DND-41 (cell line): ENCODE results near the gene BAIAP2.

Experiments used
- ATAC-seq: fragments of 200-7000 bp; cut with Tn5 transposase; 3 replicates; pipeline ENCODE4 v1.9.1; 2021; ENCODE audit warnings: low read depth; ENCODE audit not compliant: insufficient read depth
- DNase-seq: peaks from one replicate; pipeline ENCODE4 v3.0.0-alpha.2; 2020
- H2AFZ ChIP-seq: 2 replicates; pipeline ENCODE4 v1.6.0; 2012; ENCODE audit warnings: low read depth, low read length
- H3K27ac ChIP-seq: 2 replicates; pipeline ENCODE4 v1.5.1; 2012; ENCODE audit warnings: low read length, inconsistent platforms
- H3K27me3 ChIP-seq: fragments of 200-600 bp; sonication (generic); 2 replicates; pipeline ENCODE4 v1.6.0; 2012; ENCODE audit warnings: low read length, mild to moderate bottlenecking, inconsistent platforms; ENCODE audit not compliant: insufficient read depth, poor library complexity
- H3K36me3 ChIP-seq: 2 replicates; pipeline ENCODE4 v1.5.1; 2012; ENCODE audit warnings: low read length, inconsistent platforms; ENCODE audit not compliant: insufficient read depth
- H3K4me1 ChIP-seq: 2 replicates; pipeline ENCODE4 v1.5.1; 2012; ENCODE audit warnings: mild to moderate bottlenecking, low read length; ENCODE audit not compliant: insufficient read depth
- H3K4me2 ChIP-seq: 2 replicates; pipeline ENCODE4 v1.6.0; 2012; ENCODE audit warnings: mild to moderate bottlenecking, moderate library complexity, low read length, inconsistent platforms; ENCODE audit not compliant: insufficient read depth
- H3K4me3 ChIP-seq, 2 experiments: fragments of 200-600 bp in 1 of 2; shearing (Covaris generic) in 1 of 2; 2 replicates each; pipeline ENCODE4 v1.5.1; 2012 to 2016; ENCODE audit warnings: inconsistent platforms in 2 of 2, low read length in 2 of 2, mild to moderate bottlenecking in 2 of 2, low read depth in 1 of 2, moderate library complexity in 1 of 2
- H3K79me2 ChIP-seq: 2 replicates; pipeline ENCODE4 v1.6.0; 2012; ENCODE audit warnings: low read length, inconsistent platforms; ENCODE audit not compliant: insufficient read depth
- H3K9ac ChIP-seq: 2 replicates; pipeline ENCODE4 v1.6.0; 2012; ENCODE audit warnings: low read depth, mild to moderate bottlenecking, inconsistent platforms, low read length, moderate library complexity
- H3K9me3 ChIP-seq: 2 replicates; pipeline ENCODE4 v1.5.1; 2012; ENCODE audit warnings: low read length, moderate library complexity, mild to moderate bottlenecking, inconsistent platforms; ENCODE audit not compliant: insufficient read depth, severe bottlenecking
- H4K20me1 ChIP-seq: 2 replicates; pipeline ENCODE4 v1.6.0; 2012; ENCODE audit warnings: low read length; ENCODE audit not compliant: insufficient read depth
- EZH2 ChIP-seq: IDR thresholded peaks from 3 replicates; pipeline ENCODE4 v1.6.1; 2012; ENCODE audit warnings: borderline replicate concordance, low read depth, mild to moderate bottlenecking, moderate library complexity, low read length, inconsistent platforms; ENCODE audit not compliant: severe bottlenecking
- TF ChIP-seq, protein P1 (sequence below): IDR thresholded peaks from 2 replicates; pipeline ENCODE4 v1.5.1; 2012; ENCODE audit warnings: borderline replicate concordance, low read length, moderate library complexity, mild to moderate bottlenecking; ENCODE audit not compliant: poor library complexity, severe bottlenecking; ENCODE audit errors: extremely low read depth

The BAIAP2 gene

DNA sequence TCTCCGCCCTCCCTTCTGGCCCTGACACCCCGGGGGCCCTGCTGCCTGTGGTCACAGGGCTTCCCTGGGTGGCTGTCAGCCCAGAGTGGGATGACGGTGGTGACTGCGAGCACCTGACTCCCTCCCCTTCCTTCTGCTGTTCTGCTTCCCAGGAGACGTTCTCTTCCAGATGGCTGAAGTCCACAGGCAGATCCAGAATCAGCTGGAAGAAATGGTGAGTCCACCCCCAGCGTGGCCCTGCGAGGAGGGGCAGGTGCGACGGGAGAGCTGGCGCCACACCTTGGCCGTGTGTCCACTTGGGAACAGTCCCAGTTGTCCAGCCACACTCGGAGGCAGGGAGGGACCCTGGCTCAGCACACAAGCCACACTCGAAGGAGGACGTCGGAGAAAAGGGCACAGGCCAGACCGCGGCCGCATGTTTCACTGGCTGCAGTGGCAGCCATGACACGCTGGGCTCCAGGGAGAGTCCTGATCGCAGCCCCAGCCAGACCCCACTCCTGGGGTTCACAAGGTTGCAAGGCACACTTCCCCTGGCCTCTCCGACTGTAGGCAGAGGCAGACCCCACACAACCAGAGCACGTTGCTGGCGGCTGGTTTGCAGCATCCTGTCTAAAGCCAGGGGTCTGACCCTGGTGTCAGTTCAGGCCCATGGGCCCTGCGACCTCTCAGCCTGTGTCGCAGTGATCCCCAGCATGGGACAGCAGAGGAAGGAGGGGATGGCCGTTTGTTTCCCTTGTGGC lies 49.9 kb downstream of the BAIAP2 start:
- no peak overlapping the region for H3K4me2 ChIP-seq

DNA sequence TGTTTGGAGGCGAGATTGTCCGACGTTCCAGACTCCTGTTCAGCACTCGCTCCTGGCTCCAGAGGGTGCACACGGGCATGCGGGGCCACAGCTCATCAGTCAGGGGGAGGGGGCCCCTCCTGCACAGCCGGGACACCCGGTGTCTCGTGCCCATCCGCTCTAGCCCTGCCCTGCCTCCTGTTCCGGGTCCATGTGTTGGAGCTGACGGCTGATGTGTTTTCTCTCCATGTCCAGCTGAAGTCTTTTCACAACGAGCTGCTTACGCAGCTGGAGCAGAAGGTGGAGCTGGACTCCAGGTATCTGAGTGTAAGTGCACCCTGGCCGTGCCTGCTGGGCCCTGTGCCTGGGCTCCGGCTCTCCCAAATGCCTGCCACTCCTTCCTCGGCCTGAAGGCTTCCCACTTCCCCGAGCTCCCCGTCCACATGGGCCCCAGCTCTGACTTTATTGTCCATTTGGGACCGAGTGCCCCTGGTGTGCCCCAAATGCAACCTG lies 50.5 kb downstream of the BAIAP2 start:
- Histone ChIP-seq H3K27ac (no peak overlapping the region), H3K4me3 (no peak overlapping the region), H3K79me2 (no peaks in the 10 kb centered on the region), H3K9ac (no peak overlapping the region), H2AFZ (no peak overlapping the region), H3K4me1 (no peaks in the 10 kb centered on the region), H3K4me2 (no peak overlapping the region), H3K27me3 (no peaks in the 10 kb centered on the region), H3K36me3 (no peaks in the 10 kb centered on the region; the same call in 1 of the 2 replicates), H3K9me3 (no peaks in the 10 kb centered on the region), H4K20me1 (peaks cover 2% of the 10 kb centered on the region; the same call in 1 of the 2 replicates)
- ATAC-seq (no peak), DNase-seq (no peak)
- TF ChIP-seq, protein P1, sequence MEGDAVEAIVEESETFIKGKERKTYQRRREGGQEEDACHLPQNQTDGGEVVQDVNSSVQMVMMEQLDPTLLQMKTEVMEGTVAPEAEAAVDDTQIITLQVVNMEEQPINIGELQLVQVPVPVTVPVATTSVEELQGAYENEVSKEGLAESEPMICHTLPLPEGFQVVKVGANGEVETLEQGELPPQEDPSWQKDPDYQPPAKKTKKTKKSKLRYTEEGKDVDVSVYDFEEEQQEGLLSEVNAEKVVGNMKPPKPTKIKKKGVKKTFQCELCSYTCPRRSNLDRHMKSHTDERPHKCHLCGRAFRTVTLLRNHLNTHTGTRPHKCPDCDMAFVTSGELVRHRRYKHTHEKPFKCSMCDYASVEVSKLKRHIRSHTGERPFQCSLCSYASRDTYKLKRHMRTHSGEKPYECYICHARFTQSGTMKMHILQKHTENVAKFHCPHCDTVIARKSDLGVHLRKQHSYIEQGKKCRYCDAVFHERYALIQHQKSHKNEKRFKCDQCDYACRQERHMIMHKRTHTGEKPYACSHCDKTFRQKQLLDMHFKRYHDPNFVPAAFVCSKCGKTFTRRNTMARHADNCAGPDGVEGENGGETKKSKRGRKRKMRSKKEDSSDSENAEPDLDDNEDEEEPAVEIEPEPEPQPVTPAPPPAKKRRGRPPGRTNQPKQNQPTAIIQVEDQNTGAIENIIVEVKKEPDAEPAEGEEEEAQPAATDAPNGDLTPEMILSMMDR, result no peak
- no peak for TF ChIP-seq EZH2

More for the DNA sequence above, 49.9 kb downstream of the BAIAP2 start:
- Histone ChIP-seq H3K4me1 (no peaks in the 10 kb centered on the region), H3K27ac (no peak overlapping the region), H3K9me3 (no peaks in the 10 kb centered on the region), H4K20me1 (peaks cover 2% of the 10 kb centered on the region; the same call in 1 of the 2 replicates), H3K36me3 (no peaks in the 10 kb centered on the region; the same call in 1 of the 2 replicates), H3K79me2 (no peaks in the 10 kb centered on the region), H3K4me3 (no peak overlapping the region), H3K9ac (no peak overlapping the region), H2AFZ (no peak overlapping the region), H3K27me3 (no peaks in the 10 kb centered on the region)
- no peak for ATAC-seq
- TF ChIP-seq, protein P1, result no peak
- no peak for DNase-seq

DNA sequence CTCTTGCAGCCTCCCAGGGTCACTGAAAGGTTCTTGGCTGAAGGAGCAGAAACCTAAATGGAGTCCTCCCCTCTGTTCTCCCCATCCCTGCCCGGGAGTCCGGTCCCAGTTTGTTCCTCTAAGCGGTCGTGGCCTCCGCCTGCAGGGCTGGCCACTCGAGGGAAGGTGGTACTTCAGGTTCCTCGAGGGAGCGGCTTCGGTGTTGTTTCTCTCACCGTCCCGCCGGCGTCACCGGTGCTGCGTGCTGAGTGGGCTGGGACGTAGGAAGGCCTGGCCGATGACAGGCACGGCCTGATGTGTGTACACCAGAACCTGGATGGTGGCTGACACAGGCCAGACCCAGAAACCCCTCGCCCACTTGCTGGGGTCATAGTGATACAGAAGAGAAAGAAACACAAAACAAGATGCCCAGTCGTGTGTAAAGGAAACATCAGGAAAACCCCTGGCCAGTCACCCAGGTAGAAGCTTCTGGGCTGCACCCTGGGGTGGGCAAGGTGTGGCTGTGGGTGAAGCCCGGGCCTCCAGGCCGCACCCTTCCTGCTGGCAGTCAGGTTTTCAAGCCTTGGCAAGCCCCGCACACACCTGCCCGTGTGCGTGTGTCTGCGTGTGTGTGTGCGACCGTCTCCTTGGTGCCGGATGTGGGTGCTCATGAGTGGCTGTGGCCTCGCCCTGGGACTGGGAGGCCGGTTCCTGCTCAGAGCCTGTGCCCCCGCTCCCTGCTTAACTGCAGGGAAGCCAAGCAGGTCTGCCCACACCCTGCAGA lies 52.0 kb downstream of the BAIAP2 start:
- Histone ChIP-seq H3K27ac (no peak overlapping the region), H3K79me2 (no peaks in the 10 kb centered on the region), H3K36me3 (no peaks in the 10 kb centered on the region; the same call in 1 of the 2 replicates), H3K4me3 (no peak overlapping the region), H2AFZ (no peak overlapping the region), H3K9me3 (no peaks in the 10 kb centered on the region), H3K4me2 (no peak overlapping the region), H3K9ac (no peak overlapping the region), H3K4me1 (no peaks in the 10 kb centered on the region), H4K20me1 (peaks cover 2% of the 10 kb centered on the region; the same call in 1 of the 2 replicates), H3K27me3 (no peaks in the 10 kb centered on the region)
- DNase-seq (peak; percentile 26), ATAC-seq (peak; percentile 30; the same call in 1 of the 3 replicates)
- TF ChIP-seq, protein P1, result no peak
- TF ChIP-seq EZH2, result no peak
